IPS-20b (cell line): ENCODE data around the gene EYA2.

ENCODE experiments used
- H3K27ac ChIP-seq: one replicate; pipeline ENCODE4 v1.5.1; 2013; ENCODE audit warnings: low read length
- H3K27me3 ChIP-seq: 2 replicates; pipeline ENCODE4 v1.6.1; 2013; ENCODE audit warnings: mild to moderate bottlenecking, low read length, inconsistent platforms; ENCODE audit not compliant: insufficient read depth
- H3K36me3 ChIP-seq: 2 replicates; pipeline ENCODE4 v1.6.1; 2013; ENCODE audit warnings: low read depth, mild to moderate bottlenecking, inconsistent platforms, low read length, moderate library complexity; ENCODE audit not compliant: insufficient read depth
- H3K4me1 ChIP-seq: 2 replicates; pipeline ENCODE4 v1.6.1; 2013; ENCODE audit warnings: mild to moderate bottlenecking, control low read depth, inconsistent platforms, low read length, moderate library complexity; ENCODE audit not compliant: insufficient read depth
- H3K4me3 ChIP-seq: 2 replicates; pipeline ENCODE4 v1.5.1; 2013; ENCODE audit warnings: mild to moderate bottlenecking, low read length, inconsistent platforms
- H3K9ac ChIP-seq: 2 replicates; pipeline ENCODE4 v1.6.1; 2013; ENCODE audit warnings: low read depth, mild to moderate bottlenecking, inconsistent platforms, low read length, moderate library complexity
- H3K9me3 ChIP-seq: 2 replicates; pipeline ENCODE4 v1.6.1; 2013; ENCODE audit warnings: mild to moderate bottlenecking, low read depth, low read length, inconsistent platforms; ENCODE audit not compliant: insufficient read depth

Gene EYA2

GRCh38 chr20:47004179-47004578, 109.5 kb downstream of the EYA2 start:
- no peaks in the 10 kb centered on the region for H3K9me3 ChIP-seq
- H3K36me3 ChIP-seq: no peaks in the 10 kb centered on the region
- H3K4me1 ChIP-seq: no peaks in the 10 kb centered on the region
- H3K27ac ChIP-seq: no peak overlapping the region
- no peak overlapping the region for H3K4me3 ChIP-seq
- no peak overlapping the region for H3K9ac ChIP-seq
- H3K27me3 ChIP-seq: no peaks in the 10 kb centered on the region; the same call in 1 of the 2 replicates

- no peaks in the 10 kb centered on the region for H3K27me3 ChIP-seq
- H3K36me3 ChIP-seq: no peaks in the 10 kb centered on the region
- H3K4me3 ChIP-seq: no peak overlapping the region
- no peak overlapping the region for H3K9ac ChIP-seq
- H3K27ac ChIP-seq: no peak overlapping the region
- H3K9me3 ChIP-seq: no peaks in the 10 kb centered on the region
- no peaks in the 10 kb centered on the region for H3K4me1 ChIP-seq
These were observed 113.4 kb downstream of the EYA2 start for GRCh38 chr20:47007826-47008655.

GRCh38 chr20:47008842-47009518, 114.3 kb downstream of the EYA2 start:
- Histone ChIP-seq H3K36me3 (no peaks in the 10 kb centered on the region), H3K27ac (no peak overlapping the region), H3K27me3 (no peaks in the 10 kb centered on the region), H3K4me3 (no peak overlapping the region), H3K9me3 (no peaks in the 10 kb centered on the region), H3K9ac (no peak overlapping the region), H3K4me1 (no peaks in the 10 kb centered on the region)

GRCh38 chr20:47009784-47010183, 115.1 kb downstream of the EYA2 start:
- no peak overlapping the region for H3K4me3 ChIP-seq
- no peaks in the 10 kb centered on the region for H3K27me3 ChIP-seq
- no peak overlapping the region for H3K9ac ChIP-seq
- no peaks in the 10 kb centered on the region for H3K36me3 ChIP-seq
- H3K4me1 ChIP-seq: no peaks in the 10 kb centered on the region
- no peaks in the 10 kb centered on the region for H3K9me3 ChIP-seq
- no peak overlapping the region for H3K27ac ChIP-seq

GRCh38 chr20:47011984-47012383, 117.3 kb downstream of the EYA2 start:
- no peak overlapping the region for H3K9ac ChIP-seq
- no peaks in the 10 kb centered on the region for H3K9me3 ChIP-seq

GRCh38 chr20:47013606-47014005, 119.0 kb downstream of the EYA2 start:
- Histone ChIP-seq H3K9ac (no peak overlapping the region), H3K27me3 (no peaks in the 10 kb centered on the region), H3K4me1 (no peaks in the 10 kb centered on the region), H3K27ac (no peak overlapping the region), H3K36me3 (no peaks in the 10 kb centered on the region), H3K9me3 (no peaks in the 10 kb centered on the region), H3K4me3 (no peak overlapping the region)

More at GRCh38 chr20:47011984-47012383, 117.3 kb downstream of the EYA2 start:
- Histone ChIP-seq H3K36me3 (no peaks in the 10 kb centered on the region), H3K27me3 (no peaks in the 10 kb centered on the region), H3K27ac (no peak overlapping the region), H3K4me1 (no peaks in the 10 kb centered on the region), H3K4me3 (no peak overlapping the region)

- H3K27ac ChIP-seq: no peak overlapping the region
- no peak overlapping the region for H3K9ac ChIP-seq
- no peaks in the 10 kb centered on the region for H3K4me1 ChIP-seq
- no peaks in the 10 kb centered on the region for H3K27me3 ChIP-seq
- no peaks in the 10 kb centered on the region for H3K9me3 ChIP-seq
- no peak overlapping the region for H3K4me3 ChIP-seq
- no peaks in the 10 kb centered on the region for H3K36me3 ChIP-seq
These were observed 121.5 kb downstream of the EYA2 start for GRCh38 chr20:47016068-47016664.

- Histone ChIP-seq H3K9ac (no peak overlapping the region), H3K36me3 (no peaks in the 10 kb centered on the region), H3K4me1 (no peaks in the 10 kb centered on the region), H3K4me3 (no peak overlapping the region), H3K27me3 (no peaks in the 10 kb centered on the region), H3K27ac (no peak overlapping the region), H3K9me3 (no peaks in the 10 kb centered on the region)
These were observed 123.7 kb downstream of the EYA2 start for GRCh38 chr20:47018381-47018780.

GRCh38 chr20:47019121-47019824, 124.6 kb downstream of the EYA2 start:
- no peaks in the 10 kb centered on the region for H3K4me1 ChIP-seq
- no peak overlapping the region for H3K9ac ChIP-seq
- H3K9me3 ChIP-seq: no peaks in the 10 kb centered on the region
- H3K4me3 ChIP-seq: no peak overlapping the region
- no peaks in the 10 kb centered on the region for H3K36me3 ChIP-seq
- no peaks in the 10 kb centered on the region for H3K27me3 ChIP-seq
- H3K27ac ChIP-seq: no peak overlapping the region

GRCh38 chr20:47020231-47020630, 125.6 kb downstream of the EYA2 start:
- Histone ChIP-seq H3K4me3 (no peak overlapping the region), H3K27me3 (no peaks in the 10 kb centered on the region), H3K4me1 (no peaks in the 10 kb centered on the region), H3K36me3 (no peaks in the 10 kb centered on the region), H3K9ac (no peak overlapping the region), H3K27ac (no peak overlapping the region), H3K9me3 (no peaks in the 10 kb centered on the region)

GRCh38 chr20:47021850-47022249, 127.2 kb downstream of the EYA2 start:
- Histone ChIP-seq H3K27me3 (no peaks in the 10 kb centered on the region), H3K4me3 (no peak overlapping the region), H3K27ac (no peak overlapping the region), H3K36me3 (no peaks in the 10 kb centered on the region), H3K9ac (no peak overlapping the region), H3K9me3 (no peaks in the 10 kb centered on the region), H3K4me1 (no peaks in the 10 kb centered on the region)
